Measurements from ENCODE around the gene ASCL5.

ASCL5 gene

DNA sequence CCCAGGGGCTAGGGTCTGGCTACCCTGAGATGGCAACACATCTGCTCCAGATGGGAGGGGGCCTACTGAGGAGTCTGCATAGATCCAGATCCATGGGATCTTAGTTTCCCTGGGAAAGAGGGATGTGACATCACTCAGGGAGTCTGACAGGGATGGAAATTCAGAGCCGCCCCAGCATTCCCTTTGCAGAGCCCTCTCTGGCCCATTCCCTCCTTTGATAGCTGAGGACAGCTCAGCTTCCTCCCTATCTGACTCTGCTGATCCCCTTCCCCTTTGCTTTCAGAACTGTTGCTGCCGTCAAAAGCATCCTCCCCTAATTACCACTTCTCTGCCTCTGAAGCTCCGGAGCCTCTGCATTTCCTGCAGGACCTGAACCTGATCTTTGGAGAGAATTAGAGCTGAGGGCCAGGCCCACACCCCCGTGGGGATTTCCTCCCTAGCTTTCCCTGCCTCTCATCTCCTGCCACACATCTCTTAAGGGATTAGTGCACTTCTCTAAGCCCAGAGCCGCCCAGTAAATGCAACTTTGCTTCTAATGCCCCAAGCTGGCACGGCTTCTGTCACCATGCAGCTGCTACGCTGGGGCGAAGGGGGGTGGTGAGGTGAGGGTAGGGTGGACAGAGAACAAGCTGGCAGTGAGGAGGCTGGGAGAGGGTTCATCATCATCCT, 9.5 kb upstream of the ASCL5 start:
- no peak for DNase-seq (ENCODE audit: low spot score)

DNA sequence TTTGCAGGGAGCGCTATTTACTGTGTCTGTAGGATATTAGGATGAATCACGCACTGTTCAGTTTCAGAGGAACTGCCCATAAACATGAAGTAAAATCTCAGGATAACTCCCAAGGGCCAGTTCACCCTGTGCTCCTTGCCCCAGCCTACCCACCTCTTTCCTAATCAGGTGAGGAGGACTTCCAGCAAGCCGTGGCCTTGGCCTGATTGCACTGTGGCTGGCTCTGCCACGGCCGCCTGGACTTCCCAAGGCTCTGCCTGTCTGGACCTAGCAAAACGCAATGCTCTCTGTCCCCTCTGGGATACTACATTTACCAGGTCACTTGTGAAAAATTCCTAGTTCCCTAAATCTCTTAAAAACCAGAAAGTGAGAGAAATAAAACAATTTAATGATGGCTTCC, 7.4 kb upstream of the ASCL5 start:
- DNase-seq (ENCODE audit: low spot score): no peak

DNA sequence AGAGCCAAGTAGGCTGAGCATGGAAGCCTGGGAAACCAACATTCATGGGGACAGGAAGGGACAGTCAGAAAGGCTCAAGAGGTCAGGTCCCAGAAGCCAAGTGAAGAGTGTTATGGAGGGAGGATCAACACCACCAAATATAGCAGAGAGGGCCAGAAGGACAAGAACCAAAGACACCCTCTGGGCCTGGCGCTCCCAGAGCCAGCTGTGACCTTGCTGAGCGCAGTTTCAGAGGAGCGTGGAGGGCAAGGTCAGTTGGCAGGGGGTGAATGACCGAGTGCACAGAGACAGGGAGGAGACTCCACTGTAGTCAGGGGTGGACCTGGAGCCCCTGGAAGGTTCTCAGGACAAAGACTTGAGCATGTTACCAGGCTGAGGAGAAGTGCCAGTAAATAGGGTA, 4.4 kb upstream of the ASCL5 start:
- no peak for DNase-seq (ENCODE audit: low spot score)

DNA sequence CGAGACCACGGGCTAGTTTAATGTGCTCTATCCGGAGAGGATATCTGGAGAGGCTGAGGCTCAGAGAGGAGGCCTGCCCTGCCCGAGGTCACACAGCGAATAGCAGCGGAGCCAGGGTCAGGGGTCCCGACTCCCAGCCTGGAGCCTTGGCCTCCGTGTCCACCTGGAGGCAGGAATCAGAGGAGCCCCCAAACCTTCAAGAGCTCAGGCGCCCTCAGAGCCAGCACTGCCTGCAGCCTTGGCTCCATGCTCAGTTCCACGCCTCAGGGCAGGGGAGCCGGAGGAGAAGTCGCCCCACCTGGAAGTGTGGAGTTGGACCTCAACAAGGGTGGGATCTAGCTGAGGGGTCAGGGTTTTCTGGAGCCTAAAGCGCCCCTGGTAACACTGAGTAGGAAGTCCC, 2.0 kb upstream of the ASCL5 start:
- no peak for DNase-seq (ENCODE audit: low spot score)

DNA sequence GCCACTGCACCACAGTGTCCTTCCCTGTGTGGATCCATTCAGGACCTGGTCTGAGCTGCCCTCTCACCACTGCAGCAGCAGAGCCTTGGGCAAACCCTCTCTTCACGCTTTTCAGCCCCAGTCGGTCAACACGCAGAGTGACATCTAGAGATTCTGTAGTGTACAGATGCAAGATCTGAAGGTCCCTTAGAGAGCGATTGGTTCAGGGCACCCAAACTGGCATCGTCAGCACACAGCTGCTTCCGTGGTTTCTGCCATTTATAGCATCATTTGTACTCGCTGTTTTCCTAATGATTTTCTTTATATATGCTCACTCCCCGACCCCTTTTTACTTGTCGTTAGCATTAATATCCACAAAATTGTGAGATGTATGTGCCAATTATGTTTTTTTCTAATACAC, 1.5 kb upstream of the ASCL5 start:
- DNase-seq (ENCODE audit: low spot score): no peak

DNA sequence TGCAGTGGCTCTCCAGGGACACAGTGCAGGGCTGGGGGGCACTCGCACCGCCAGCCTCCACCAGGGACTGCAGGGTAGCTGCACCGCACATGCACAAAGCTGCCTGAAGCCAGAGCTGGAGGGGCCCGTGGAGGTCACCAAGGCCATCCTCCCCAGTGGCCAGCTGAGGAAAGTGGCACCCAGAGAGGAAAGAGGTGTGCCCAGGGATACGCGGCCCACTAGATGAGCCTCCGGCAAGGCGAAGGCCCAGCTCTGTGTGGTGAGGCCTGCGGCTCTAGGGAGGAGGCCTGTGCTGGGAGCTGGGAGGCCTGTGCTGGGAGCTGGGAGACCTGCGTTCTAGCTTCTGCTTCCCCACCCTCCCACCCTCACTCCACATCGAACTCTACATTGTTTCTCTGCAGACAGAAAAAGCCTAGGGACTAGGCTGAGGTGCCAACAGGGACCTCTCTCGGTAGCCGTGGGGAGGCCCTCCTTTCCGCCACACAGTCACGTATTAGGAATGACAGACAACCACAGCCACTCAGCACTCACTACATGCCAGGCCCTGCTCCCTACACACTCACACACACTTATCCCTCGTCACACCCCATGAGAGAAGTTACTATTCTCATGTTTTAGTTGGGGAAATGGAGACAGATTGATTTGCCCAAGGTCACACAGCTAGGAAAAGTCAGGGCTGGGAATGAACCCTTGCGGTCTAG, 921 bp upstream of the ASCL5 start:
- DNase-seq (ENCODE audit: low spot score): no peak

DNA sequence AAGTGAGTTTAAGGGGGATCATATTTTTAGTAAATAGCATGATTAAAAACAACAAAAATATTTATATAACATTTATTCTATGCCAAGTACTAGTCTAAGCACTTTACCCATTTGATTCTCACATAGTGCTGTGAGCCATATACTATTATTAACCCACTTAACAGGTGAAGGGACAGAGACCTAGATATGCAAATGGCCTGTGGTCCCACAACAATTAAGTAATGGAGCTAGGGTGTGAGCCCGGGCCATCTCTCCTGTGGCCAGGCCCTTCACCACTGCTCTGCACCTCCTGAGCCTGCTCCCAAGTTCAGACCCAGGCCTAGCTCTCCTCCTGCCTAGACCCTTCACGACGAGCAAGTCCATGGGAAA, 537 bp downstream of the ASCL5 start:
- no peak for DNase-seq (ENCODE audit: low spot score)

DNA sequence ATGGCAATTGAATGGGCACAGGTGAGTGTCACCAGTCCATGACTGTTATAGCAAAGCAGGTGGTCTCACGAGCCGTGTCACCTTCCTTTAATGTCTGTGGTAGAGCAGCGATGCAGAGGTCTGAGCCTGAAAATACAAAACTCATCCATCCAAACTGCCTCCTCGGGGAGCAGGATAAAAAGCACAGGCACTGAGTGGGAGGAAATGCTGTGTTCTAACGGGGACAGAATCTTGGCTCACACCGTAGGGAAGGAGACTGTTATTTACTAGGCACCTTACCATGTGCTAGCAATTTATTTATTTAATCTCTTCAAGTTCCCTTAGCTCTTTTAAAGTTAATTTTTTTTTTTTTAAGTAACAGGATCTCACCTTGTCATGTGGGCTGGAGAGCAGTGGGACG, 1.2 kb downstream of the ASCL5 start:
- DNase-seq (ENCODE audit: low spot score): no peak

DNA sequence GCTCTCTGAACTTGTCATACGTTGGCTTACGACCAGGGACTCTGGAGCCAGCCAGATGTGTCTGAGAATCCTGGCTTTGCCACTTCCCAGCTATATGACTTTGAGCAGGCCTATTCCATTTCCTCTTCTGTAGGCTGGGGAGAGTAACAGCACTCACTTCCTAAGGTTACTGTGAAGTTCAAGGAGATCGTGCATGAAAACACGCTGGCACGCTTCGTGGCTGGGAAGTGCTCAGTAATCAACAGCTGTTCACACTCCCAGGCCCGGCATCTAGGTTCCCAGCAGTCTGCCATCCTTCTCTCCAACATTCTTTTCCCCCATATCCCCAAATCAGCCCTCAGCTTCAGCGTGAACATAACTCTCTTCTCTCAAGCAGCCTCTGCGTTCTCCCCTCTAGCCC, 2.0 kb downstream of the ASCL5 start:
- DNase-seq (ENCODE audit: low spot score): no peak

DNA sequence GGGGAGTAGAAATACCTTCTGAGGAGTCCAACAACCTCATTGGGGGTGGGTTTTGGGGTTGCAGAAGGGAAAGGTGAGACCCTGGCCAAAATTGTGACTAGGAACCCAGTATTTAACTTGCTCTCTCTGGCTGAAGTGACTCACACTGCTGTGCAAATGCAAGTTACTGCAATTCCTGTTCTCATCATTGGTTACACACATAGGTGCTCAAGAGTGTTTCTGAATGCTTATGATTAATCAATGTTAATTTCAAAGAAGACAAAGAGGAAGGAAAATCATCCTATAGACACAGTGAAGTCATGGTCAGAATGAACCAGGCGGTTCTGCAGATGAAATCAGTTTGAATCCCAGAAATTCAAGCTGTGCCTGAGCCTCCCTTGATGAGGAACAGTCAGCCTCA, 3.1 kb downstream of the ASCL5 start:
- DNase-seq (ENCODE audit: low spot score): no peak

DNA sequence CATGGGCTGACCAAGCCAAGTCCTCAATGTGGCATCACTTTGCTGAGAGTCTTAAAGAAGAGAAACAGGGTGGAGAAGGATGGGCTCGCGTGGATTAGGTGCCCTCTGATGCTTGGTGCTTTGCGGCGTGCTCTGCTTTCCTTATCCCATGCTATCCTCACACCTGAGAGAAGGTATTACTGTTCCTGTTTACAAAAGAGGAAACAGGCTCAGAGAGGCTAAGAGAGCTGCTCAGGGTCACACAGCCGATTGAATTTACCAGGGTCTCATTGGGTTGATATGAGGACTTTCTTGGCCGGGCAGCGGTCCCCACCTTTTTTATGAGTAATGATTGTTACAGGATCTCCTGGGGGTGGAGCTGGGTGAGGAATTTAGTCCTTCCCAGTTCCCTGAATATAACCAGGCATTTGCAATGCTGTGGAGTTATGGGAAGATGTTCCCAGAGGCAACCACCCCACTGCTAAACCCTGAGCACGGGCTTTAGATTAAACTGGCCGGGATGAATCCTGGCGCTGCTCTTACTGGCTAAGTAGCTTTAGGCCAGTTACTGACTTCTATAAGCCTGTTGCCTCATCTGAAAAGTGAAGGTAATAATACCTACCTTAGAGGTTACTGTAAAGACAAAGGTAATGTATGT, 4.5 kb downstream of the ASCL5 start:
- DNase-seq (ENCODE audit: low spot score): no peak

DNA sequence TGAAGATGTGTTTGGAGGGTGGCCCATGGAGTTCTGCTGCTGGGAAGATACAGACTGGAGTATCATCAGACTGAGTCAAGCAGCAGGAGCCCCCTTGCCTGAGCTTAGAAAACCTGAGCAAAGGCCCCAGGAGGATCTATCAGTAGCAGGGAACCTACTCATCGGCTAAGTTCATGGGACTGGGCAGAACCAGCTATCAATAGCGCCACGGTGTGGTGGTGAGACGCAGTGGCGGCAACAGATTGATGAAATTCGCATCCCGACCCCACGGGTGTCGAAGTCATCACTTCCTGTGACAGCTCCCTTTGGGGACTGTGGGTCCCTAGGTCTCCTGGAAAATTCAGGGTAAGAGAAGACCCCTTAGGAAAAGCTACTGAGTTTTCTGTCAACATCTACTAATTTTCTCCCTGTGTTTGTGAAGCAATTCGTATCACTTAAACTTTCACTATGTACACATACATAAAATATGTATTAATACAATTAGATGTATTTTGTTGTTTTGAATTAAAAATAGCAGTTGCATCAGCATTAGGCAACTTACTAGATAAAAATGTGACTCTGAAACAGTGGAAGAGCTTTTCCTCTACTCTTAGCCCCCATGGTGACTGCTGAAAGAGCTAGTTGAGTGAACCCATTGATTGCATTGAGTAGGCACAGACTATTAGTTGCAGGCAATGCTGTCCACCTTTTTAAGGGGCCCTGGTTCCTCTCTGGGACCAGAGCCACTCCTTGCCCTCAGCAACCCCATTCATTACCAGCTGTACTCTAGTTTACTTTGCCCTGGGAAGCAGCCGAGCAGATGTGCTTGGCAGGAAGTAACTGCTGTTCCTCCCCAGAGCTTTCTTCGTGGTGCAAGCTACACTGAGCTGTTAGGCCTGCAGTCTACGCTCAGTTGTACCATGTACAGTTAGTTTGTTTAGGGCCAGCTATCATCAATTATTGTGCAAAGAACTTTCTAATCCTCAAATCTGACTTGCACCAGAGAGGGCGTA, 7.5 kb downstream of the ASCL5 start:
- peak; percentile 79 for DNase-seq (ENCODE audit: low spot score)

DNA sequence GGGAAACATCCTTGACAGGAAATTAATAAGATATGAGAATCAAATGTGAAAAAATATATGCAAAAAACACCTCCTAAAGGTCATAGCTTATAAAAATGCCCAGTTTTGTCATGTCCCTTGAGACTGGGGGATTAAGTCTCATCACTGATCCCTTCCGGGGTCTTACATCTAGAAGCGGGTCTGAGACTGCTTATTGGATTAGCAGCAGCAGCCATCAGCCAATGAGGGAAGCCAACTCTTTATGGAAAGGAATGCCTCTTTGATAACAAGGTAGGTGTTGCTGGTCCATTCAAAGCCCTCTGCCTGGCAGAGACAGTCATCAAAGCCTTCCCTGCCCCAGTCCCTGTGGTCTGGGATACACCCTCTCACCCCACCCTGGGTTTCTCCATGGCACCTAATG, 10.9 kb downstream of the ASCL5 start:
- no peak for DNase-seq (ENCODE audit: low spot score)

DNA sequence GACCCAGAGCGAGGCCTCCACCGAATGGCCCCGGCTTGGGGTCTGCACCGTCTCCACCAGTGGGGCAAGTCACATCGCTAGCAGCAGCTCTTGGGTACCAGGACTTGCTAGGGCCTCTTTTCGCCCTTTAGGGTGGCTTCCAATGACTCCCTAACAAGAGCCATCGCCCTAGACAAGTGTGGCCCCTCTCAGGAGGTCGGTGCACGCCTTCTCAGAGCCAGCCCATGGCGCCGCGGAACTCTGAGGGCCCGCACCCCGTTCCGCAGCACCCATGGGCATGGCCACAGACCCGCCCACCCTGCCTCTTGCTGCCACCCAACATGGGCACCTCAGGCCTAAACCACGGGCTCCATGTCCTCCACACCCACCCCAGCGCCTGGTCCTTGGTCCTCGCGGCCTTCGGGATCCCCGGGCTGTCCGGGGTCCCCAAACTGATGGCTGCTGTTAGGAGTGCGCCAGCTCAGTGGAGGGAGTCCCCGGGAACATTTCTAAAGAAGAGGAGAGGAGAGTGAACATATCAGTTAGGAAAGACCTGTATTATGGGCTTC, 11.5 kb downstream of the ASCL5 start:
- DNase-seq (ENCODE audit: low spot score): no peak

DNA sequence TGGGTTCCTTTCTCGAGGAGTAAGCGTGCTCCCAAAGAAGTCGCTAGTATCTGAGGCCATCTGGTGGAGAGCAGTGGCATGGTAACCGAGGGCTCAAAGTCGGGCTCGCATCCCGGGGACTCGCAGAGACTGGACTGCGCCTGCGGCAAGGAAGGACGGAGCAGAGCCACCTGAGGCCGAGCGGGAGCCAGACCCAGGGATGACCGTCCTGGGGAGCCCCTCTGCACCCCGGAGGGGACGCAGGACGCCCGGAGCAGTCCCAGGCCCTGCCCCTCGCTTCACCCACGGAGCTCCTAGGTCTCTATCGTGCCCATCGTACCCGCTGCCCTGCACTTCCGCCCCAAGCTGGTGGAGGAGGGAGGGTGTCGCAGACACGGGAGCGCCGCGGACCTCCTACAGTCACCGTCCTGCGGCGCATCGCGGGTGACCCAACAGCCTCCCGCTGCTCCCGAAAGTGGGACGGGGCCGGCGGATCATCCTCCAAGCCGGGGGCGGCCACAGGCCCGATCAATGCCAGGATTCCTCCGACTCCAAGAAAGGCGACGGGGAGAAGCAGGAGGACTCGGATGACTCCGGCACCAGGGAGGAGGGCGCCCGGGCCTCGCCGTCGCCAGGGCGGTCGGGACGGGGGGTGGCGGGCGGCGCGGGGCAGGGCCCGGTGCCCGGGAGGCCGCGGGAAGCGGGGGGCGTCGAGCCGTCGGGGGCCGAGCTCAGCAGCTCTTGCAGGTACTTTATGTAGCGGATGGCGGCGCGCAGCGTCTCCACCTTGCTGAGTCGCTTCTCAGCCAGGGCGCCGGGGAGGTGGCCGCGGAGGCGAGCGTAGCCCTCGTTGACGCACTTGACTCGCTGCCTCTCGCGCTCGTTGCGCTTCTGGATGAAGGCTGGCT, 12.5 kb downstream of the ASCL5 start:
- DNase-seq (ENCODE audit: low spot score): peak; percentile 98

DNA sequence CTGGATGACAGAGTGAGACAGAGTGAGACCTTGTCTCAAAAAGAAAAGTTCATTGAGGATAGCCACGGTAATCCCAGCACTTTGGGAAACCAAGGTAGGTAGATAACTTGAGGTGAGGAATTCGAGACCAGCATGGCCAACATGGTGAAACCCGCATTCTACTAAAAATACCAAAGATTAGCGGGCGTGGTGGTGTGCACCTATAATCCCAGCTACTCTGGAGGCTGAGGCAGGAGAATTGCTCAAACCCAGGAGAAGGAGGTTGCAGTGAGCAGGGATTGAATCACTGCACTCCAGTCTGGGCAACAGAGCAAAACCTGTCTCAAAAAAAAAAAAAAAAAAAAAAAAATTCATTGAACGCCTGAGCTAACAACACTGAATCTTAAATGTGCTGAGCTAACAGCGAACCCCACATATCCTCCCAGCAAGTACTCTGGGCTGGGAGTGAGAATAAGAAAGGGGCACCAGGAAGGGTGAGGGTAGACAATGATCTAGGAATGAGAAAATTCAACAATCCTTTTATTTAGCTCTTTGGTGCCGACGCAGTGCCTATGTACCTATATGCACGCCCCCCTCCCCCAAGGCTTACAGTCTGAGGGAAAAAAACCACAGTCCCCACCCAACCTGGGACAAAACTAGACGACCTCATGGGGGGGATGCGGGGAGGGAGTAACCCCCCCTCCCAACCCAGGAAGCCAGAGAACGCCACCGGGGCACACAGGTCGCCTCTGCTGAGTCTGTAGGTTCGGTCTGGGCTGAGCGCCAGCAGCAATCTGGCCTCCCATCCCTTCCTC, 13.3 kb downstream of the ASCL5 start:
- DNase-seq (ENCODE audit: low spot score): no peak

DNA sequence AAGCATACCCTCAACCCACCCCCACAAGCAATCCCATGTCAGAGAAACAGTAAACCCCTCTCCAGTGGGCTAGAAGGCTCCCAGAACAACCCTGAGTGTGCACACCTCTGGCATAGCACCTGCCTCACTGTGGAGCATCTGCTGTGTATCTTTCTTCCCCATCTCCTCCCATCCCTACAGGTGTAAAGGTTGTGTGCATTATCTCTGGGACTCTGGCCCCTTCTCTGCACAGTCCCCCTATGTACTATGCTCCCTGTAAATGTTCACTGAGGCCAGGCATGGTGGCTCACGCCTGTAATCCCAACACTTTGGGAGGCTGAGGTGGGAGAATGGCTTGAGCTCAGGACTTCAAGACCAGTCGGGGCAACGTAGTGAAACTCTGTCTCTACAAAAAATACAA, 14.1 kb downstream of the ASCL5 start:
- no peak for DNase-seq (ENCODE audit: low spot score)

DNA sequence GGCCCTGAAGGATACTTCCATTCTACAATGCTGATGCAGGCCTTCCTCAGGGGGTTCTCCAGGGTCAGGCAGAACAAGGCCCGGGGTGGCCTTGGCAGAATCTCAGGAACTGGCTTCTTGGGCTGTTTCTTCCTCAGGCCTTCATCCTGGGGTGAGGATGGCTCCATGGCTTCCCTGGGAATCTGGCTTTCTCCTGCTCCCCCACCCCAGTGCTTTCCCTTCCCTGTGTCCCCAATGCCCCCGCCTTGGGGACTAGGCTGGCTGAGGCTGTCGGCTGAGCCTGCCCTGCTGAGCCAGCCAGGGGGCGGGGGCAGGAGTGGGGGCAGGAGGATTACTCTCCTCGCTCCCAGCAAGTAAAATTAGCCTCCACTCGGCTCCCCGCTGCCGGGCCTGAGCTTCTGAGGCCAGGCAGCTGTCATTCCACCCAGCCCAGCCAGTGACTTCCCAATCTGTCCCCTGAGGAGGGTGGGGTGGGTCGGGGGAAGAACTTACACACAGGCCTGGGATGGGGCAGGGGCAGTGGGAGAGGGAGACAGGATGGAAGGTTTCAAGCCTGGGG, 14.7 kb downstream of the ASCL5 start, which contains the start of gene CACNA1S:
Gene CACNA1S, minus strand, starts transcription at position 254 of the 559 bp plus-strand sequence. Its CDS starts 87 bp downstream, at position 167.
- no peak for DNase-seq (ENCODE audit: low spot score)

DNA sequence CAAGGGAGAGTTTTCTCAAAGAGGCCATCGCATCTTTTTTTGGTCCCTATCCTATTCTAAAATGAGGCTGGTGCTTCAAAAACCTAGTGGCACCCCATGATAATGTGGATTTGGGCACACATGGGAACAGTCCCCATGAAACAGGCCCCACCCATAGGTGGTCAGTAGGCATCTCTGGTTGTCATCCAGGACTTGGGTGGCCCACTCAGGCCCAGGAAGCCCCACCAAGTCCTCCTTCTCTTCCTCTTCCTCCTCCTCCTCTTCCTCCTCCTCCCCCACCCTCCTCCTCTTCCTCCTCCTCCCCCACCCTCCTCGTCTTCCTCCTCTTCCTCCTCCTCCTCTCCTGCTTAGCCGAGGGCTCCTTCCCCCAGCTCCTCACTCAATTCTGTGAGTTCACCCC, 15.3 kb downstream of the ASCL5 start:
- no peak for DNase-seq (ENCODE audit: low spot score)

DNA sequence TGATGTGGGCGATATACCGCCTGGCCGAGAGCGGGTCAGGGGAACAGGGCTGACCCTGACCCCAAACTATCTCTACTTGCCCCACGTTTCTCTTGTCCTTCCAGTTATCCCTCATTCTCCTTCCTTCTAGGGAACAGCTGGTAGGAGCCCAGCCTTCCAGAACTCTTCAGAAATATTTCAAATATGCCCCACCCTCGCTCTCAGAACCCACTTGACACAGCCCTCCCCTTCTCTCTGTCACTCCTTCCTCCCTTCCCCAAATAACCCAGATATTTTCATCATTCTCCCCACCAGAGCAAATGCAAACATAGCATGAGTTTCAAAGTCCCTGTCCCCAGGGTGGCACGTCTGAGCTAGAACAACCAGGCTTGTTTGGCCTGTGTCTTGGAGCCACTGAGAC, 15.8 kb downstream of the ASCL5 start:
- no peak for DNase-seq (ENCODE audit: low spot score)
